Tibial nerve (tissue), 4 donors: Measurements from ENCODE around the gene FBXW8. TPM values are rescaled to one million over a fixed set of nuclear protein-coding genes. Genes with fewer than 3 reads are reported as not detected.

Experiments used
- DNase-seq, 2 donors: peaks; one replicate each; pipeline ENCODE4 v3.0.0-alpha.2; 2019; ENCODE audit warnings: low spot score in 2 of 2
- H3K27ac ChIP-seq, 4 donors: fragments of 200-600 bp; sonication (generic) in 3 of 4; one replicate each; pipeline ENCODE4 v1.5.1; 2017 to 2019; ENCODE audit warnings: mild to moderate bottlenecking in 1 of 4
- H3K27me3 ChIP-seq, 2 donors: fragments of 200-600 bp; sonication (generic) in 1 of 2; one replicate each; pipeline versions ENCODE4 v1.5.1 to v1.6.0; 2017 to 2019
- H3K36me3 ChIP-seq, 3 donors: fragments of 200-600 bp; sonication (generic); one replicate each; pipeline ENCODE4 v1.5.1; 2018 to 2019
- H3K4me1 ChIP-seq, 4 donors: fragments of 200-600 bp; sonication (generic) in 3 of 4; one replicate each; pipeline ENCODE4 v1.5.1; 2017 to 2019
- H3K4me3 ChIP-seq, 4 donors: fragments of 200-600 bp; sonication (generic) in 3 of 4; one replicate each; pipeline ENCODE4 v1.5.1; 2017 to 2019; ENCODE audit warnings: mild to moderate bottlenecking in 1 of 4, moderate library complexity in 1 of 4
- H3K9me3 ChIP-seq, 4 donors: fragments of 200-600 bp; sonication (generic) in 3 of 4; one replicate each; pipeline ENCODE4 v1.5.1; 2017 to 2019
- CTCF ChIP-seq, 5 experiments: fragments of 200-600 bp in 3 of 5; fragments of 450-650 bp in 2 of 5; sonication (generic) in 3 of 5; IDR thresholded peaks; one replicate each; pipeline ENCODE4 v1.5.1; 2016 to 2019; ENCODE audit warnings: antibody characterized with exemption in 5 of 5, mild to moderate bottlenecking in 3 of 5, moderate library complexity in 2 of 5
- EP300 ChIP-seq, 2 donors: sonication (generic); formaldehyde crosslinking; IDR thresholded peaks; one replicate each; pipeline ENCODE4 v1.6.1; 2017; ENCODE audit warnings: antibody characterized with exemption in 2 of 2, mild to moderate bottlenecking in 1 of 2
- POLR2A ChIP-seq, 2 donors: fragments of 450-650 bp; IDR thresholded peaks; one replicate each; pipeline ENCODE4 v1.6.1; 2017; ENCODE audit warnings: antibody characterized with exemption in 2 of 2, mild to moderate bottlenecking in 2 of 2, moderate library complexity in 2 of 2
- WGBS, 2 donors: methylation state at CpG; one replicate each; pipeline ENCODE4 v1.1.5; 2018; 5-methylcytosine and 5-hydroxymethylcytosine counted together
- total RNA-seq, 4 donors: library from RNA; depleted of rRNA; stranded (reverse); fragments of >200 nt; gene quantifications; one replicate each; pipeline ENCODE4 v1.1.0, GENCODE V29; 2016

Gene FBXW8
- total RNA-seq, 4 donors from 2014 or later = 26.7 to 38.4 (median 29.0) TPM

GRCh38 chr12:116954710-116955381 is 44.1 kb downstream of the FBXW8 start:
- WGBS, 2 donors = 63 to 66% methylated on average over 13 of the region's 13 CpGs
- no peak for DNase-seq

GRCh38 chr12:116955382-116956021 is 44.8 kb downstream of the FBXW8 start:
- no peaks in the 10 kb centered on the region for H3K27me3 ChIP-seq
- peak in 1 of 2 donors; percentile 15 for DNase-seq
- peaks cover 0 to 36% (median 0%) of the 10 kb centered on the region in 3 donors for H3K36me3 ChIP-seq
- H3K4me1 ChIP-seq = peaks cover 0 to 13% (median 0%) of the 10 kb centered on the region in 4 donors
- TF ChIP-seq POLR2A (IDR thresholded peaks at IDR 0.05) (no peak), EP300 (IDR thresholded peaks at IDR 0.05) (peak in 1 of 2 donors; percentile 16)
- 83 to 88% methylated on average over 4 of the region's 4 CpGs for WGBS, 2 donors
- H3K27ac ChIP-seq = no peak overlapping the region
- H3K9me3 ChIP-seq = no peaks in the 10 kb centered on the region
- H3K4me3 ChIP-seq = no peak overlapping the region

More at GRCh38 chr12:116954710-116955381, 44.1 kb downstream of the FBXW8 start:
- Histone ChIP-seq H3K4me1 (peaks cover 0 to 13% (median 0%) of the 10 kb centered on the region in 4 donors), H3K4me3 (no peak overlapping the region), H3K27me3 (no peaks in the 10 kb centered on the region), H3K36me3 (peaks cover 0 to 43% (median 0%) of the 10 kb centered on the region in 3 donors), H3K27ac (no peak overlapping the region), H3K9me3 (no peaks in the 10 kb centered on the region)
- TF ChIP-seq POLR2A (IDR thresholded peaks at IDR 0.05) = no peak
- TF ChIP-seq EP300 (IDR thresholded peaks at IDR 0.05) = no peak
- no peak for TF ChIP-seq CTCF (IDR thresholded peaks at IDR 0.05)

GRCh38 chr12:116958402-116959197 is 47.9 kb downstream of the FBXW8 start:
- Histone ChIP-seq H3K27ac (no peak overlapping the region), H3K9me3 (no peaks in the 10 kb centered on the region), H3K27me3 (no peaks in the 10 kb centered on the region), H3K36me3 (peaks cover 0 to 16% (median 0%) of the 10 kb centered on the region in 3 donors), H3K4me3 (no peak overlapping the region), H3K4me1 (peaks cover 0 to 13% (median 0%) of the 10 kb centered on the region in 4 donors)
- DNase-seq = no peak
- 75 to 78% methylated on average over 6 of the region's 6 CpGs for WGBS, 2 donors
- TF ChIP-seq POLR2A (IDR thresholded peaks at IDR 0.05) (no peak), EP300 (IDR thresholded peaks at IDR 0.05) (no peak), CTCF (IDR thresholded peaks at IDR 0.05) (no peak)

GRCh38 chr12:116959198-116959460 is 48.4 kb downstream of the FBXW8 start:
- TF ChIP-seq CTCF (IDR thresholded peaks at IDR 0.05) (no peak), EP300 (IDR thresholded peaks at IDR 0.05) (no peak), POLR2A (IDR thresholded peaks at IDR 0.05) (no peak)
- 68 to 76% methylated on average over 2 of the region's 2 CpGs for WGBS, 2 donors
- Histone ChIP-seq H3K27me3 (no peaks in the 10 kb centered on the region), H3K36me3 (peaks cover 0 to 16% (median 0%) of the 10 kb centered on the region in 3 donors), H3K4me1 (peaks cover 0 to 12% (median 0%) of the 10 kb centered on the region in 4 donors), H3K4me3 (no peak overlapping the region), H3K27ac (no peak overlapping the region), H3K9me3 (no peaks in the 10 kb centered on the region)
- DNase-seq = no peak

GRCh38 chr12:116959845-116960514 is 49.2 kb downstream of the FBXW8 start:
- Histone ChIP-seq H3K27ac (no peak overlapping the region), H3K4me3 (no peak overlapping the region), H3K27me3 (no peaks in the 10 kb centered on the region), H3K9me3 (no peaks in the 10 kb centered on the region), H3K4me1 (peaks cover 0 to 4% (median 0%) of the 10 kb centered on the region in 4 donors), H3K36me3 (peaks cover 0 to 22% (median 0%) of the 10 kb centered on the region in 3 donors)
- DNase-seq = no peak
- WGBS, 2 donors = 89 to 93% methylated on average over 5 of the region's 5 CpGs
- TF ChIP-seq POLR2A (IDR thresholded peaks at IDR 0.05) = no peak
- no peak for TF ChIP-seq CTCF (IDR thresholded peaks at IDR 0.05)
- TF ChIP-seq EP300 (IDR thresholded peaks at IDR 0.05) = no peak
